Hepatocyte (in vitro differentiated cells): ENCODE data around the gene C19orf85. TPM values are rescaled to one million over a fixed set of nuclear protein-coding genes. Genes with fewer than 3 reads are reported as not detected.

Experiments
- DNase-seq: peaks from one replicate; pipeline ENCODE4 v3.0.0-alpha.2; 2016; ENCODE audit warnings: low spot score
- H2AFZ ChIP-seq: fragments of 200-600 bp; sonication (generic); 2 replicates; pipeline ENCODE4 v1.6.0; 2016; ENCODE audit warnings: antibody characterized with exemption, mild to moderate bottlenecking
- H3K27ac ChIP-seq: fragments of 200-600 bp; sonication (generic); 2 replicates; pipeline ENCODE4 v1.5.1; 2016; ENCODE audit warnings: mild to moderate bottlenecking
- H3K27me3 ChIP-seq: fragments of 200-600 bp; sonication (generic); 2 replicates; pipeline ENCODE4 v1.6.1; 2016
- H3K36me3 ChIP-seq: fragments of 200-600 bp; sonication (generic); replicated peaks from 2 replicates; pipeline ENCODE4 v1.5.1; 2016; ENCODE audit warnings: low read depth; ENCODE audit not compliant: insufficient read depth
- H3K4me1 ChIP-seq: fragments of 200-600 bp; sonication (generic); 2 replicates; pipeline ENCODE4 v1.5.1; 2016; ENCODE audit warnings: mild to moderate bottlenecking, moderate library complexity; ENCODE audit not compliant: insufficient read depth
- H3K4me2 ChIP-seq: fragments of 200-600 bp; sonication (generic); 2 replicates; pipeline ENCODE4 v1.6.0; 2016
- H3K4me3 ChIP-seq: fragments of 200-600 bp; sonication (generic); 2 replicates; pipeline ENCODE4 v1.5.1; 2016; ENCODE audit warnings: mild to moderate bottlenecking
- H3K79me2 ChIP-seq: fragments of 200-600 bp; sonication (generic); 2 replicates; pipeline ENCODE4 v1.6.0; 2017; ENCODE audit warnings: mild to moderate bottlenecking
- H3K9me2 ChIP-seq: fragments of 200-600 bp; sonication (generic); replicated peaks from 2 replicates; pipeline ENCODE4 v1.6.0; 2017; ENCODE audit warnings: mild to moderate bottlenecking; ENCODE audit not compliant: insufficient read depth
- H3K9me3 ChIP-seq: fragments of 200-600 bp; sonication (generic); 2 replicates; pipeline ENCODE4 v1.5.1; 2016; ENCODE audit warnings: low read depth, mild to moderate bottlenecking
- H4K20me1 ChIP-seq: fragments of 200-600 bp; sonication (generic); 2 replicates; pipeline ENCODE4 v1.6.0; 2016; ENCODE audit warnings: mild to moderate bottlenecking; ENCODE audit not compliant: insufficient read depth, poor library complexity, severe bottlenecking
- CTCF ChIP-seq: fragments of 200-600 bp; sonication (generic); IDR thresholded peaks from 2 replicates; pipeline ENCODE4 v1.5.1; 2016; ENCODE audit warnings: antibody characterized with exemption, mild to moderate bottlenecking; ENCODE audit not compliant: poor library complexity
- EZH2 ChIP-seq: fragments of 200-600 bp; sonication (generic); IDR thresholded peaks from 2 replicates; pipeline ENCODE4 v1.6.1; 2016; ENCODE audit warnings: antibody characterized with exemption, mild to moderate bottlenecking, borderline replicate concordance
- EZH2phosphoT487 ChIP-seq: fragments of 200-600 bp; sonication (generic); IDR thresholded peaks from one replicate; pipeline ENCODE4 v1.6.1; 2018; ENCODE audit warnings: antibody characterized with exemption, mild to moderate bottlenecking, low read depth, moderate library complexity; ENCODE audit not compliant: unreplicated experiment, severe bottlenecking
- WGBS: methylation state at CpG from one replicate; pipeline ENCODE4 v1.1.6; 2016; ENCODE audit warnings: low lambda C conversion rate; ENCODE audit errors: missing lambda C conversion rate; 5-methylcytosine and 5-hydroxymethylcytosine counted together
- polyA plus RNA-seq: library from polyadenylated mRNA; unstranded; fragments of >200 nt; fragmentation: Nextera tagmentation; extraction: Ambion mirVana; gene quantifications from 2 replicates; pipeline ENCODE4 v1.2.1, GENCODE V29; 2016
- total RNA-seq: library from RNA; depleted of rRNA; stranded (reverse); fragments of >200 nt; gene quantifications from 2 replicates; pipeline ENCODE4 v1.2.3, GENCODE V29; 2014

Gene C19orf85
- total and polyA plus RNA-seq, 2 experiments from 2014 or later = not detected

- Histone ChIP-seq H3K27me3 (no peaks in the 10 kb centered on the region), H3K9me2 (no peaks in the 10 kb centered on the region), H3K4me2 (peak overlapping the region; percentile 83), H3K36me3 (no peaks in the 10 kb centered on the region), H3K4me3 (no peak overlapping the region), H3K4me1 (peaks cover 13% of the 10 kb centered on the region), H3K27ac (no peak overlapping the region), H4K20me1 (no peaks in the 10 kb centered on the region), H2AFZ (no peak overlapping the region), H3K79me2 (peaks cover 18% of the 10 kb centered on the region), H3K9me3 (no peaks in the 10 kb centered on the region)
- TF ChIP-seq EZH2 = no peak
- TF ChIP-seq CTCF = no peak
- TF ChIP-seq EZH2phosphoT487 = no peak
- WGBS = 91% methylated on average over 13 of the region's 13 CpGs
- no peak for DNase-seq
These were observed 13.4 kb upstream of the C19orf85 start for GRCh38 chr19:55477905-55478304.

GRCh38 chr19:55476100-55476775, 11.7 kb upstream of the C19orf85 start, which contains the start of gene ZNF628:
Gene ZNF628 (plus strand): TSS chr19:55476617. CDS start chr19:55479911, 3,294 bp downstream.
- H3K4me3 ChIP-seq = peak within 1 kb of the TSS; percentile 83
- H3K79me2 ChIP-seq = peaks cover 18% of the 10 kb centered on the region
- H4K20me1 ChIP-seq = no peaks in the 10 kb centered on the region
- TF ChIP-seq EZH2phosphoT487 = no peak
- no peak for TF ChIP-seq EZH2
- TF ChIP-seq CTCF = no peak
- H3K27me3 ChIP-seq = no peaks in the 10 kb centered on the region
- H3K9me2 ChIP-seq = no peaks in the 10 kb centered on the region
- no peaks in the 10 kb centered on the region for H3K9me3 ChIP-seq
- peak within 1 kb of the TSS; percentile 96 for H2AFZ ChIP-seq
- peak within 1 kb of the TSS; percentile 85 for H3K4me2 ChIP-seq
- H3K4me1 ChIP-seq = peaks cover 13% of the 10 kb centered on the region
- peak; percentile 99 for DNase-seq
- H3K27ac ChIP-seq = peak within 1 kb of the TSS; percentile 91
- WGBS = 2% methylated on average over 35 of the region's 61 CpGs
- H3K36me3 ChIP-seq = no peaks in the 10 kb centered on the region

- Histone ChIP-seq H3K4me2 (no peak overlapping the region), H2AFZ (no peak overlapping the region), H3K36me3 (no peaks in the 10 kb centered on the region), H3K4me3 (no peak overlapping the region), H3K9me2 (no peaks in the 10 kb centered on the region), H3K27ac (no peak overlapping the region), H4K20me1 (no peaks in the 10 kb centered on the region), H3K4me1 (peaks cover 13% of the 10 kb centered on the region), H3K27me3 (no peaks in the 10 kb centered on the region), H3K9me3 (no peaks in the 10 kb centered on the region), H3K79me2 (peaks cover 18% of the 10 kb centered on the region)
- no peak for DNase-seq
- TF ChIP-seq EZH2 (no peak), CTCF (no peak), EZH2phosphoT487 (no peak)
- 89% methylated on average over 18 of the region's 19 CpGs for WGBS
These were observed 10.0 kb upstream of the C19orf85 start for GRCh38 chr19:55474269-55475265.
